ENCODE results near the gene CCL26. TPM values are rescaled to one million over a fixed set of nuclear protein-coding genes. Genes with fewer than 3 reads are reported as not detected.
A peak's percentile ranks its signal among the peaks of the same experiment; 100 is the strongest.
"Not testable (repeated sequence)": the region's sequence is repeated elsewhere in the genome, so short reads cannot be mapped to it uniquely, and the experiment has no call there.

The CCL26 gene
- total RNA-seq, 2 donors from 2014 or later = 1.2 TPM; not detected in 1

DNA sequence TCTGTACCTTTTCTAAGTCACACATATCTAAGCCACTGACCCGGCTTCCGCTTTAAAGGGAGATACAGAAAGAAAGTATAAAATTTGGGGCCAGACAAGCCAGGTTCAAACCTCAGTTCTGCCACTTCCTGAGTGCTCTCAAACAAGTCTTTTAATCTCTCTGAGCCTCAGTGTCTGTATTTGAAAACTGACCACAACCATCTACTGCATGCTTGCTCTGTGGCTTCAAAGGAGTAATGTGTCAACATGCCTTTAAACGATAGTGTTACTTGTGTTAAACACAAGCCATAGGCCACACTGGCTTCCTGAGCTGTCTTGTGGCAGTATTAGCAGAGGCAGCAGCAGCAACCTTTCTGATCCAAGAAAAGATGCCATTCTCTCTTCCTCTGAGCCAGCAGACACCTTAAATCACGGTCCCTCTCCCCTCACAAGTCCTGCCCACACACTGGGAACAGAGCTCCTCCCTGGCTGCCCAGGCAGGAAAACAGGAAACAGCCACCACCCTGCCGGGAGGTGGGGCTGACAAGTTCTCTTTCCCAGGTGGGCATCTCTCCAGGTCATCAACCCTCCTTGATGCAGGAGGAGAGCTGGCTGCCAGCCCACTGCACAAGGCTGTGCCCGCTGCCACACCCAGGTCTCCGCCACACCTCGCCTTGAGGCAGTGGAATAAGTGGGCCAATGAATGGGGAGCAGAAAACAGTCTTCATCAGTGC lies 44.0 kb downstream of the CCL26 start:
- peak; percentile 13 to 21 for DNase-seq
- peak overlapping the region; percentile 81 for H3K27ac Mint-ChIP-seq
- peak overlapping the region in 1 of 2 donors; percentile 67 for H3K4me3 Mint-ChIP-seq
- ATAC-seq (replicated peaks in 1 of 2) = peak; percentile 82 to 86
- H3K36me3 Mint-ChIP-seq (ENCODE audit: insufficient read depth in 2 of 2) = no peaks in the 10 kb centered on the region
- H3K4me1 Mint-ChIP-seq (ENCODE audit: low read depth) = peaks cover 21% of the 10 kb centered on the region
- H3K9me3 Mint-ChIP-seq = no peaks in the 10 kb centered on the region
- no peaks in the 10 kb centered on the region for H3K27me3 Mint-ChIP-seq (ENCODE audit: low read depth)

GRCh38 chr7:75727351-75727750 lies 44.7 kb downstream of the CCL26 start:
- H3K9me3 Mint-ChIP-seq; DNase-seq; H3K36me3 Mint-ChIP-seq (ENCODE audit: insufficient read depth in 2 of 2); H3K27me3 Mint-ChIP-seq (ENCODE audit: low read depth); H3K27ac Mint-ChIP-seq; ATAC-seq (replicated peaks in 1 of 2); H3K4me3 Mint-ChIP-seq: not testable (repeated sequence)
- peaks cover 21% of the 10 kb centered on the region for H3K4me1 Mint-ChIP-seq (ENCODE audit: low read depth)

DNA sequence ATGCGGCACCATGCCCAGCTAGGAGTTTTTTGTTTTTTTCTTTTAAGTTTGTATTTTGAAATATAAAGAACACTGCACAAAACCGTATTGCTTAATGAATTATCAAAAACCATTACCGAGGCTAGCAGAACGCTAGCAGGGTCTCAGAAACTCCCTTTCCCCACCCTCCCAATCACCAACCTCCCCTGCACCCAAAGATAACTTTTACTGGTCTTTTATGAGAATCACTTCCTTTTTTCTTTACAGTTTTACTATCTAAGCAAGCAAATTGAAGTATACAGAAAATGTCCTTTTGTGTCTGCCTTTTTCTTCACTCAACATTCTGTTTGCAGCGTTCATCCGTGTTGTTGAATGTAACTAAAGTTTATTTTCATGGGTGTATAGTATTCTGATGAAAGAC lies 46.7 kb downstream of the CCL26 start:
- H3K4me1 Mint-ChIP-seq (ENCODE audit: low read depth) = peaks cover 21% of the 10 kb centered on the region
- H3K4me3 Mint-ChIP-seq = no peak overlapping the region
- H3K27me3 Mint-ChIP-seq (ENCODE audit: low read depth) = no peaks in the 10 kb centered on the region
- no peak for DNase-seq
- no peak overlapping the region for H3K27ac Mint-ChIP-seq
- no peaks in the 10 kb centered on the region for H3K36me3 Mint-ChIP-seq (ENCODE audit: insufficient read depth in 2 of 2)
- ATAC-seq (replicated peaks in 1 of 2) = no peak
- no peaks in the 10 kb centered on the region for H3K9me3 Mint-ChIP-seq

- no peak for DNase-seq
- Mint-ChIP-seq H3K4me1 (ENCODE audit: low read depth) (peaks cover 9% of the 10 kb centered on the region), H3K36me3 (ENCODE audit: insufficient read depth in 2 of 2) (no peaks in the 10 kb centered on the region), H3K4me3 (no peak overlapping the region), H3K27me3 (ENCODE audit: low read depth) (no peaks in the 10 kb centered on the region), H3K27ac (no peak overlapping the region), H3K9me3 (no peaks in the 10 kb centered on the region)
- no peak for ATAC-seq (replicated peaks in 1 of 2)
These were observed 48.6 kb downstream of the CCL26 start for GRCh38 chr7:75723444-75723843.

GRCh38 chr7:75722373-75722772 lies 49.6 kb downstream of the CCL26 start:
- Mint-ChIP-seq H3K36me3 (ENCODE audit: insufficient read depth in 2 of 2) (no peaks in the 10 kb centered on the region), H3K4me3 (no peak overlapping the region), H3K9me3 (no peaks in the 10 kb centered on the region), H3K4me1 (ENCODE audit: low read depth) (no peaks in the 10 kb centered on the region), H3K27ac (no peak overlapping the region), H3K27me3 (ENCODE audit: low read depth) (no peaks in the 10 kb centered on the region)
- no peak for DNase-seq
- ATAC-seq (replicated peaks in 1 of 2) = no peak

- H3K9me3 Mint-ChIP-seq; ATAC-seq (replicated peaks in 1 of 2); H3K36me3 Mint-ChIP-seq (ENCODE audit: insufficient read depth in 2 of 2); H3K27ac Mint-ChIP-seq; H3K27me3 Mint-ChIP-seq (ENCODE audit: low read depth); H3K4me1 Mint-ChIP-seq (ENCODE audit: low read depth); DNase-seq; H3K4me3 Mint-ChIP-seq: not testable (repeated sequence)
These were observed 50.1 kb downstream of the CCL26 start for GRCh38 chr7:75721922-75722321.

- Mint-ChIP-seq H3K4me3 (no peak overlapping the region), H3K27ac (no peak overlapping the region)
These were observed 50.6 kb downstream of the CCL26 start for GRCh38 chr7:75721426-75721825.

DNA sequence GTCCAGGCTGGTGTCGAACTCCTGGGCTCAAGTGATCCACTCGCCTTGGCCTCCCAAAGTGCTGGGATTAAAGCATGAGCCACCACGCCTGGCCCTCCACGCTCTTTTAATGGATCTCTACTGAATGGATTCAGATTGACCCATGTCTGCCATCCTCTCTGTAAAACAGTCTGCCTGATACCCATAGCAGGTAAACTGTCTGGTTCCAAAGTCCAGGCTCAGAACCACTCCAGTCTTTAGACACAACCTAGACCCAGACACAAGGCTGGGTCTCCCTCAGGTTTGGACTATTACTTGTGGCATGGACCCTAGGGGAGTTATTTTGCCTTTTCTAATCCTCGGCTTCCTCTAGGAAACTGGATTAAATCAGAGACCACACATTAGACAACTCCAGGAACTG lies 52.4 kb downstream of the CCL26 start:
- H3K27ac Mint-ChIP-seq = no peak overlapping the region
- no peak overlapping the region for H3K4me3 Mint-ChIP-seq
- no peaks in the 10 kb centered on the region for H3K27me3 Mint-ChIP-seq (ENCODE audit: low read depth)
- DNase-seq = no peak
- no peaks in the 10 kb centered on the region for H3K4me1 Mint-ChIP-seq (ENCODE audit: low read depth)
- H3K9me3 Mint-ChIP-seq = no peaks in the 10 kb centered on the region
- no peaks in the 10 kb centered on the region for H3K36me3 Mint-ChIP-seq (ENCODE audit: insufficient read depth in 2 of 2)
- no peak for ATAC-seq (replicated peaks in 1 of 2)

More at GRCh38 chr7:75721426-75721825, 50.6 kb downstream of the CCL26 start:
- ATAC-seq (replicated peaks in 1 of 2) (no peak), DNase-seq (no peak)
- H3K36me3 Mint-ChIP-seq (ENCODE audit: insufficient read depth in 2 of 2) = no peaks in the 10 kb centered on the region
- H3K27me3 Mint-ChIP-seq (ENCODE audit: low read depth) = no peaks in the 10 kb centered on the region
- no peaks in the 10 kb centered on the region for H3K9me3 Mint-ChIP-seq
- no peaks in the 10 kb centered on the region for H3K4me1 Mint-ChIP-seq (ENCODE audit: low read depth)

Other genes with a start within 250 kb of the CCL26 start
- gene HIP1, start 33.3 kb downstream of the CCL26 start, total RNA-seq = 10 to 100 TPM; 10.9 to 11.4 TPM
- under 1 TPM in 1 of 2 donors, not detected in 1; 0.46 TPM for gene CCL24, start 41.6 kb upstream of the CCL26 start, total RNA-seq
- gene RHBDD2, start 106.8 kb upstream of the CCL26 start, total RNA-seq = 10 to 100 TPM; 57.2 to 58.6 TPM
- 10 to 100 TPM; 31.6 to 42.7 TPM for gene POR, start 142.9 kb upstream of the CCL26 start, total RNA-seq
- 10 to 100 TPM; 23.5 to 25.4 TPM for gene TMEM120A, start 222.4 kb upstream of the CCL26 start, total RNA-seq

Data from activated T-cell treated with anti-CD3 and anti-CD28 coated beads, Interleukin-2, amount 50 U/mL, for 72 hours (primary cell).